Thyroid gland (tissue), 4 donors: ENCODE data around the gene ABI3.

ENCODE experiments used
- CTCF ChIP-seq, 6 experiments: fragments of 200-600 bp in 3 of 6; fragments of 450-650 bp in 3 of 6; sonication (generic) in 3 of 6; IDR thresholded peaks; one replicate each; pipeline ENCODE4 v1.5.1; 2016 to 2019; ENCODE audit warnings: antibody characterized with exemption in 6 of 6, mild to moderate bottlenecking in 2 of 6, inconsistent platforms in 1 of 6, moderate library complexity in 1 of 6
- POLR2A ChIP-seq, 2 donors: fragments of 450-650 bp; IDR thresholded peaks; one replicate each; pipeline ENCODE4 v1.6.1; 2017; ENCODE audit warnings: antibody characterized with exemption in 2 of 2, mild to moderate bottlenecking in 2 of 2, moderate library complexity in 1 of 2

GRCh38 chr17:49259663-49260010 lies 49.1 kb downstream of the ABI3 start:
- TF ChIP-seq CTCF (IDR thresholded peaks at IDR 0.05) (no peak), POLR2A (IDR thresholded peaks at IDR 0.05) (no peak)
